GM21447 (cell line): Measurements from ENCODE around the gene TAOK1.

Experiments used
- ATAC-seq: cut with Tn5 transposase; IDR thresholded peaks from one replicate; pipeline ENCODE4 v1.9.1; 2021; ENCODE audit not compliant: unreplicated experiment

Gene TAOK1

DNA sequence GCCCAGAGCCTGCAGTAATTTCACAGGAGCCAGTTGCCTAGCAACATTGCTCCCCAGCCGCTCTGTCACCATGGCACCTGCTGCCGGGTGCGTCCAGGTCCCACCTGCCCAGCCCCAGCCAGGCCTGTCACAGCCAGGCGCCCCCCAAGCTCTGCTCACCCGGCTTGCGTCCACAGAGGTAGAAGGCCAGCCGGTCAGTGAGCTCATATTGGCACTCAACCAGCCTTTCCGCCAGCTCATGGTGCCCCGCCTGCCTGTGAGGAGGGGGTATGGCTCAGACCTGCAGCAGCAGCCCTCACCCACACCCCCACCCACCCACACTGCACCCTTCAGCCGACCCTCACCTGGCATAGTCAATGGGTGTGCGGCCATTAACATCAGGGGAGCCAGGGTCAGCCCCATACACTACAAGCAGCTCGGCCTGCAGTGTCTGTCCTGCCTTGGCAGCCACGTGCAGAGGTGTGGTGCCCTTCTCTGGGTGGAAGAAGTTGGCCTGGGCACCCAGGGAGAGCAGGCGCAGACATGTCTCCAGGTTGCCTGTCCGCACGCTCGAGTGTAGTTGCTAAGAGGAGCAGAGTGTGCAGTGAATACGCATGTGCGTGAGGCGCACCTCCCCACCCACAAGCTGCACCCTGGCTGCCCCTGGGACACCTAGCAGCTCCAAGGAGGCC is 191.6 kb downstream of the TAOK1 start:
- no peak for ATAC-seq

- ATAC-seq, result no peak
These were observed 192.1 kb downstream of the TAOK1 start for GRCh38 chr17:29582254-29582765.

DNA sequence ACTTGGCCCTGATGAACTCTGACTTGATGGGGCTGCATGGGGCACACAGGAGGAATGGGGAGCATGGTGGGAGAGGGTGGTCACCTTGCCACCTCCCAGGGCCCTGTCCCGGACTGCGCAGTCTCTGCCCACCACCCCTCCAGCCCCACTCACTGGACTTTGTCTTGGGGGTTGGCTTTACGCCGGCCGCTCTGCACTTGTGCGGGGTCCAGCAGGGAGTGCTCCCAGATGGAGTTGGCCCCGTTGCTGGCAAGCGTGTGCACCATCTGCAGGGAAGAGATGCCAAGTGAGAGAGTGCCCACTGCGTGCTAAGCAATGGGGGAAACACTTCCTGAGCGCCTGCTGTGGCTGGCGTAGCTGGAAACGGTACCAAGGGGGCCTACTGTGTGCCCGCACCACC is 192.6 kb downstream of the TAOK1 start:
- ATAC-seq, result no peak

GRCh38 chr17:29583324-29584248 is 193.4 kb downstream of the TAOK1 start:
- no peak for ATAC-seq

DNA sequence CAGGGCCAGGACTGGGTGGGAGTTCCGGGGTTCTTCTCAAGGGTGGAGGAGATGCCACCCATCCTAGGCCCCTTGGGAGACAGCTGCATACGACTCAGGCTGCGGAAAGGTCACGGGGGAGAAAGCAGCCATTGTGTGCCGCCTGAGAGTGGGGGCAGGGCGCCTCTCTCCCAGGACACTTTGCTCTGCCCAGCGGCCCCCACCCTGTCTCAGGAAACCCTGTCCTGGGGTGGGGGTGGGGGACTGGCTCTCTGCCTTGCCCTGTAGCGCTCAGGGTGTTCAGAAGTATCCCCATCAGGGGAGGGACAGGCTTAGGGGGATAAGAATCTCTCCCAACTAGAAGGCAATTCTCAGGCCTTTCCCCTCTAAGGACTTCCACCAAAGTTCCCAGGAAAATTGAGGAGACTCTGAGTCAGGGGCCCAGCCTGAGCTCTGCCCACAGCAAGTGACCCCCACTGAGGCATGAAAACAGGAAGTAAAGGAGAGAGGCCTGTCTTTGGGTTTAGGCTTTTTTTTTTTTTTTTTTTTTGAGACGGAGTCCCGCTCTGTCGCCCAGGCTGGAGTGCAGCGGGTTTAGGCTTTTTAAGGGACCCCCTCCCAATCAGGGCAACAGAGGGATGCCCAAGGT is 194.4 kb downstream of the TAOK1 start:
- no peak for ATAC-seq

DNA sequence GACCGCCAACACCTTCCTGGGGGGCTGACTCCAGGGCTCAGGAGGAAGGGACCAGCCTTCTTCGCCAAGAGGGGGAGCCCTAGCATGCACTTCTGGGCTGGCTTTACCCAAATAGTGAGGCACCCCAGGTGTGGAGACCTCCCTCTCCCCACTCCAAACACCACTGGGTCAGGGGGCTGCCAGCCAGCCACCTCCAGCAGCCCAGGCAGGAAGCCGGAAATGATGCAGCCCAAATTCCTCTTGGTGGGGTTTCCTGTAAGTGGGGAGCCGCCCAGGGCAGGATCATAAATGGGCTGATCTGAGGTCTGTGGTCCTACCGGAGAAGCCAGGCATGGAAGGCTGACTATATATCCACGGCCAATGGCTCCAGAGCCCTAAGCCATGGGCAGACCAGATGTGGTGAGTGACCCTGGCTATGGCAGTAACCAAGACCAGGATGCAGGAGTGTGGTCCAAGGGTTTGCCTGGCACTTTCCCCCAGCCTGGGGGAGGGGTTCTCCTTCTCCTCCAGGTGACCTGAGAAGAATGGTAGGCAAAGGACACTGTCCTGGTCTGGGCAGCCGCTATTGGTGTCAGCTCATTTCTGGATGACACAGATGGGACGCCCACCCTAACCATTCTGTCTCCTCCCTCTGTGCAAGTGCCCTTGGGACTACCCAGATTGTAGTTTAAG is 195.1 kb downstream of the TAOK1 start:
- no peak for ATAC-seq

GRCh38 chr17:29586676-29587469 is 196.7 kb downstream of the TAOK1 start:
- no peak for ATAC-seq

DNA sequence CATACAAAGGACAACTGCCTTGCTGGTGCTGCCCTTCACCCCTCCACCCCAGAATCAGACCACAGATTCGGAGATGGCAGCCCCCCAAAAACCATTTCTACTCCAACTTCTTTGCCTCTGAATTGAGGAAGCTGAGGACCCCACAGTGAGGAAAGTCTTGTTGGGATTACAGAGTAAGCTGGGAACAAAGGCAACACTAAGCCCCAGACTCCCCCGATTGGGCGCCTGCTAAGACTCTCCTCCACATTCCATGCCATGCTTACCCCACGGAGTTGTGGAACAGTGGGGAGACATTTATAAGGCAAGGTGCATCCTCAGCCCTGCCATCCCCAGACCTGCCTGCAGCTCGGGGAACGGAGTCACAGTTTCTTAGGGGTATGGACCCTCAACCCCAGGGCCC is 197.4 kb downstream of the TAOK1 start:
- ATAC-seq, result no peak

- ATAC-seq, result no peak
These were observed 197.9 kb downstream of the TAOK1 start for GRCh38 chr17:29588017-29588561.

- peak; percentile 8 for ATAC-seq
These were observed 198.6 kb downstream of the TAOK1 start for GRCh38 chr17:29588562-29589411.

DNA sequence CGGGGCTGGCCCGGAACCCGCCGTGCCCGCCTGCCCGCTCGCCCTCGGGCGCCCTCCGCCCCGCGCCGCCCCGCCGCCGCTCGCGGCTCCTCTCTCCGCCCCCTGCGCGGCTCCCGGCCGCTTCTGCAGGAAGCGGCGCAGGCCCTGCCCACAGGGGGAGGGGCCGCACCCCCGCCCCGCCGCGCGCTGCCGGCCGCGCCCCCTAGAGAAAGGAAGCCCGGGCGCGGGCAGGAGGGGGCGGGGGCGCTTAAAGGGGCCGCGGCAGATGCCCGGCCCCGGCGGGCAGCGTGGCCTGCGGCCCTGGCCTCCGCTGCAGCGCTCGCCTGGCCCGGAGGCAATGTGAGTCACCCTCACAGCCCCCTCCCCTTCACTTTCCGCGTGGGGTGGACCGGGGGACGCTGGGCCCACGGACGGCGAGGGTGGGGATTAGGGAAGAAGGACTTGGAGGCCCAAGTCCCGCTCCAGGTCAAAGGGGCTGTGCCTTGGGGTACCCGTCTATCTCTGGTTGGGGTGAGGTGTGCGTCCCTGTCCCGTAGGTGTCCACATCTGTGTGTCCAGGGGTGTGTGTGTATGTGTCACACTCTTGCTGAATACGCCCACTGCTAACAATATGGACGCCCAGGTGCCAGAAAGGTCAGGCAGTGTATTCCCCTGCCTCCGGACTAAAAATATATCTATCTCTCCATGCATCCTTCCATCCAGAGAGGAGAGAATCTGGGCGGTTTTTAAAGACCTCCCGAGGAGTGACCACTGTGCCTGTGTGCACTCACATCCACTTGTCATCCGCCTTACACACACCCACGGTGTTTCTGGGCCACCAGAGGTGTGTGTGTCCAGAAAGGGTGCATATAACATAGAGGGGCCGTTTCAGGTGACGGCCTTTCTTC is 199.6 kb downstream of the TAOK1 start, which contains the start of gene GIT1:
Gene GIT1 (minus strand): TSS at position 125 of the 887 bp plus-strand sequence. CDS start 270 bp downstream, outside the sequence.
- ATAC-seq, result peak; percentile 43

- no peak for ATAC-seq
These were observed 200.4 kb downstream of the TAOK1 start for GRCh38 chr17:29590411-29591145.

GRCh38 chr17:29591146-29591736 is 201.1 kb downstream of the TAOK1 start:
- no peak for ATAC-seq

GRCh38 chr17:29591737-29592608 is 201.8 kb downstream of the TAOK1 start:
- no peak for ATAC-seq

- no peak for ATAC-seq
These were observed 202.8 kb downstream of the TAOK1 start, which contains the start of gene ANKRD13B for GRCh38 chr17:29592850-29593551. Gene ANKRD13B, plus strand, starts transcription at chr17:29593132. Its CDS starts 490 bp downstream, at chr17:29593622.
